NCI-H187 treated with DMSO at 0.1 percent for 48 hours (cell line): ENCODE results near the gene DEDD2.

Experiments used
- DNase-seq: peaks from one replicate; lab custom pipeline; 2025; lab: John Stamatoyannopoulos, UW

Gene DEDD2

DNA sequence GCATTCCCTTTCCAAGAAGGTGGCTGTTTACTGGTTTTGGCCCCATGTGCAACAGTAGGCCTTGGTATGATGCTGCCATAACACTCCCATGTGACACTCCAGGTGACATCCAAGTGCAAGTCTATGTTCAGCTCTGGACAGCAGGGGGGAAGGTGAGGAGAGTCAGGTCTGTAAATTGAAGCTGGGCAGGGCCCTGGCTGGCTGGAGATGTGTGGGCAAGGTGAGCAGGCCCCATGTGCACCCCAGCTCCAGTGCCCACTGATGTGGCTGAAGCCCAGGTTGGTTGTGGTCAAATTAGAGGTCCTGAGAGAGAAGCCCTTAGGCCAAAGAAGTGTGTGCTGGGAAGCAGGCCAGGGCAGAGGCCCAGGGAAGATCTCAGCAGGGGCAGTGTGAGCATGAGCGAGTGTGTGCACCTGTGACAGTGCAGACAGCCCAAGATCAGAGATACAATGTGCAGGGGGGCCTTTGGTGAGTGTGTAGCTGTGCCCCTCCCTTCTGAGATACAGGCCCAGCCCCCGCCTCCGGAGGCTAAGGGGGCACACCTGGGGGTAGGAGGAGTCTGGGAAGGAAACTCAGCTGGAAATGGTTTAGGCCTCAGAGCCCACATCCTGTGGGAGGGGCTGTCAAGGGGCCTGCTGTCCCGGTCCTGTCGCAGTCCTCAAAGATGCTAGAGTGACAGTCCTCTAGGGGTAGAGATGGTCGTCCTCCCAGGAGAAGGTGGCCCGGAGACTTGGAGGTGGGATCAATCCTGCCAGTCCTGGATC, 18.6 kb downstream of the DEDD2 start:
- DNase-seq: no peak

DNA sequence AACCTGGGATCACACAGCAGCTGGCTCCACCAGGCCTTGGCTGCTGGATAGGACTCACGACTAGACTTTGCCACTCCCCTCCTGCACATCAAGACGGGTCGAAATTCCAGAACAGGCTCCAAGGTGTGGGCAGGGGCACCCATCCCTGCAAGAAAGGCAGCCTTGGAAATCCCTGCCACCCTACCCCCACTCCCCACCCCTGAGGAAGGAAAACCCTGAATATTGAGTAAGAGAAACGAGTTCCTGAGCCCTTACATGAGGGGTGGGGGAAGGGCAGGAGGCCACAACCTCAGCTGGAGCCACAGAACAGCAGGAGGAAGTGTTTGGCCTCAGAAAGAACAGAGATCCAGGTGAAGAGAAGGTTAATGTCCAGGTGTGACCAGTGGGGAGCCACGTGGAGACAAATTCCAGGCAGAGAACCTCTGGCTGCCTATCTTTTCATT, 20.1 kb downstream of the DEDD2 start:
- no peak for DNase-seq

DNA sequence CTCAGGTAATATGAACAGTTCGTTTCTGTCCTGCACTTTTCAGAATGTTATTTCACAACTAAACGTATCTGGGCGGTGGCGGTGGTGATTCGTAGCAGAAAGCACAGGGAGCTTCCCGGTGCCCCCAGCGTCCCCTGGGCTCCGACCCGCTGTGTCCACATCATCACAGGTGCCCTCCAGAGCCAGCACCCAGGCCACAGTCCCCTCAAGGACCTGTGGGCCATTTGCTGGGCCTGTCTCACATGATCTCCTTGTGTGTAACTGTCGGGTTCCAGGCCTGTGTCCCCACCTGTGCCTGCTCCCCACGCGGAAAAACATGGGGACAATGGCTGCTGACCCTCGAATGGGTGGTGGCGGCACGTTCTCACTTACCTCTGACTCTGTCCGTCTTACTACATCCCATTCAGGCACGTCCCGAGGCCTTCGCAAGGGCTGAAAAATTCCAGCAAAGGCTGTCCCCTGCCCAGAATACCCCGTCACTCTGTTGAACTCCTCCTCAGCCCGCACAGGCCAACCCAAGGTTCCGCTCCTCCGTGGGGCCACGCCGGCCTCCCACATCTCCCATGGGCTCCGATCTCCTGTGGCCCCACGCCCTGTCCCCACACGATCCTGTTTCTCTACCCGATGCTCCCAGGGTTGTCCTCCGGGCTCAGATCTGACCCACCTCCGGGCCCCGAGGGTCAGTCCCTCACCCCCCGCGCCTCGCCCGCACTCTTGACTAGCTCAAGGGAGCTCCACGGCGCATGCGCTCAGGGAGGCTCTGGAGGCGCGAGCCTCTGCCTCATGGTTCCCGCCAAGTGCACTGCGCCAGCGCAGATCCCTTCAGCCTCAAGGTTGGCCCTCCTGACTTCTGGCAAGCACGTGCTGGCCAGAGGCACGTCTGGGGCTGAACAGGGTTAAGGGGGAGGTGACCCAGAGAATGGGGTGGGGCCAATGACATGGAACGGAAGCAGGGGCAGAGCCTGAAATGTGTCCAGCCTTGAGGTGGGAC, 21.2 kb downstream of the DEDD2 start:
- no peak for DNase-seq

DNA sequence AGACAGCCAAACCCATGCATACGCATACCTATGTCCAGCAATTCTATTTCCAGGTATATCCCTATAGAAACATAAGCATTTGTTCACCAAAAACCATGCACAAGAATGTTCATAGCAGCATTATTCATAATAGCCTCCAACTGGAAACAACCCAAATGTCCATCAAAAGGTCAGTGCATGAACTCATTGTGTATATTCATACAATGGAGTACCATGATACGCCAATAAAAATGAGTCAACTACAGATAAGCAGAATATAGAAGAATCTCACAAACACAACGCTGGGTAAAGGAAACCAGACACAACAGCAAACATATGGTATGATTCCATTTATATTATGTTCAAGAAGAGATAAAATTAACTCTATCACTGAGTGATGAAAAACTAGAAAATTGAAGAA, 23.8 kb downstream of the DEDD2 start:
- no peak for DNase-seq

DNA sequence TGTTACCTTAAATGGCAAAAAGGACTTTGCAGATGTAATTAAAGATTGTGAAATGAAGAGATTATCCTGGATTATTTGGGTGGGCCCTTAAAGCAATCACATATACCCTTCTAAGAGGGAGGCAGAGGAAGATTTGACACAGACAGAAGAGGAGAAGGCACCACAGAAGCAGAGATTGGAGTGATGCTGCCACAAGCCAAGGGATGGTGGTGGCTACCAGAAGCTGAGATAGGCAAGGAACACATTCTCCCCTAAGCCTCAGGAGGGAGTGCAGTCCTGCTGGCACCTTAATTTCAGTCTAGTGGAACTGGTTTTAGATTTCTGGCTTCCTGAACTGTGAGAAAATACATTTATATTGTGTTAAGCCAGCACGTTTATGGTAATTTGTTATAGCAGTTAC, 24.2 kb downstream of the DEDD2 start:
- no peak for DNase-seq

DNA sequence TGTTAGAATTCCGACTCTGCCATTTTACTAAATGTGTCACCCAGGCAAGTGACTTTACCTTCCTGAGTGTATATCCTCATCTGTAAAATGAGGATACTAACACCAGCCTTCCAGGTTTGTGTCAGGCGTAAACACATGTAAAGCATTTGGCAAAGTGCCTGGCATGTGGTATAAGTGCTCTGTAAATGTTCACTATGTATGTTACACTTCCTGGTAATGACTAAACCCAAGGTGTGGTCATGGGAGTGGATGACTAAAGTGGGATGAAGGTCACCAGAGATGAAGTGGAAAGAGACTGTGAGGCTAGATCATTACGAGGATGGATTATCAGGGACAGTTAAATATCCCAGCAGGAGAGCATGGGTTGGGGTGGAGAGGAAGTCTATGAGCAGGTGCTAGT, 25.6 kb downstream of the DEDD2 start:
- DNase-seq: peak; percentile 47

DNA sequence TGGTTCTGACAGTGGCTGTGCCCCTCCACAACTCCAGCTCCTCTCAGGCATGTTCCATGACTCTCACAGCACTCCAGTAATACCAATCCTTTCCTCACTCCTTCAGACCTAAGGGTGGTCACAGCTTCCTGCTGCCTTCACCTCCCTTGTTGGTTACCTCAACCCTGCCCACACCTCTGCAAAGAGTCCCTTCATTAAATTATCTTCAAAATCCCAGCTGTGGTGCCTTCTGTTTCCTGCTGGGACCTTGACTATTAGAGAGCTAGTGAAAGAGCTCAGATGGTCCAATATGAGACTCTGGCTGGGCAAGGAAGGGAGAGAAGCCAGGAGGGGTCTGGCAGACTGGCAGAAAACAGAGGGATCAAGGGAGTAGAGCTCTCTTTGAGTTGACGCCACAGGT, 26.1 kb downstream of the DEDD2 start:
- no peak for DNase-seq

DNA sequence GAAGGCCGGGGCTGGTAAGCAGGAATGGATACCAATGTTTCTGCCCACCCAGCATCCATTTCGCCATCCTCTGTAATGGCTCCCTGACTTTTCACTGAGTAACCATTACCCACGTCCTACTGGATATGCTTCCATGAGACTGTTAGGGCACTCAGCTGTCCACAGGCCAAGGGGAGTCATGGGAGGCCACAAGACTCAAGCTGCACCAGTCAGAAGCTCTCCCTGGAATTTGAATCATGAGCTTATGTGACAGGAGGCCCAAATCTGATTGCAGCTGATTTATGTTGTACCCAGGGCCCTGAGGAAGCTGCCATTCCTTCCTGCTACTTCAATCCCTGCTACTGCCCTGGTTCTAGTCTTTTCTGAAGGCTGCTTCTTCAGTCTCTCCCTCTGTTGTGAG, 28.3 kb downstream of the DEDD2 start:
- no peak for DNase-seq

DNA sequence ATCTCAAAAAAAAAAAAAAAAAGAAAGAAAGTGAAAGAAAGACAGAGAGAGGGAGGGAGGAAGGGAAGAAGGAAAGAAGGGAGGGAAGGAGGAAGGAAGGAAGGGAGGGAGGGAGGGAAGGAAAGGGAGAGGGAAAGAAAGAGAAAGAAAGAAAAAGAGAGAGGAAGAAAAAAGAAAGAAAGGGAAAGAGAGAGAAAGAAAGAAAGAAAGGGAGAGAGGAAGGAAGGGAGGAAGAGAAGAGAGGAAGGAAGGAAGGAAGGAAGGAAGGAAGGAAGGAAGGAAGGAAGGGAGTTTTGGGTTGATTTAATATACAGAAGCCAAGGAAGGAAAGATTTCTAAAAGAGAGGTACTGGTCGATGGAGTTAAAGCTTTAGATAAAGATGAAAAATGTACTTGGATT, 28.8 kb downstream of the DEDD2 start:
- no peak for DNase-seq

DNA sequence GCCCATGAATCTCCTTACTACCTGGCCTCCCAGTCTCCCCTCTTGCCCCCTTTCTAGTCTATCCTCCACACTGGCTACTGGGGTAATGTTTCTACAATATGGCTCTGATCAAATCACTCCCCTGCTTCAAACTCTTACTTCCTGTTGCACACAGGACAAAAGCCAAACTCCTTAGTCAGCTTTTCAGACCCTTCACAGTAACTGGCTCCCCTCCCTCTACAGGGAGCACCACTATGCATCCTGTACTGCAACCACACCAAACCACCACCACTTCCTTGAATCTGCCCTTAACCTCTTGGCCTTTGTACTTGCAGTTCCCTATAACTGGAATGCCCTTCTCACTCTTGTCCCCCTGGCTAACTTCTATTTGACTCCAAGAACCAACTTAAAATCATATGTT, 32.2 kb downstream of the DEDD2 start:
- DNase-seq: no peak

DNA sequence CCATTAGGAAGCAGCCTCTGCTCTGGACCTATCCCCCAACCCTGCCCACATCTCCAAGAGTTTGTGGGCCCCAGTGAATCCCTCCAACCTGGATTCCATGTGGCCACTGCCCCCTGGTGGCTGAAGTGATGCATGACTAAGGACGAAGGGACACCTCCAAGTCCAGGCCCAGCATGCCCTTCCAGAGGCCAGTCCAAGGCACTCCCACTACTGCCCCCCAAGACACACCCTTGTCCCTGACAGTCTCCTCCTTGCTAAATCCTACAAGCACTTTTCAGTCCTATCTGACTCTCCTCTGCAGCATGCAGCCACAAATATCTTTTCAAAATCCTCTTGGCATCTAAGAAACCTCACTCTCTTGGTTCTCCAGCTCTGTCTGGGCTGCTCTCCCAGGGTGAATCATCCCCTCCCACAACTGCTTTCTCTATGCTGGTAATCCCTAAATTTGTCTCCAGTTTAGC, 33.0 kb downstream of the DEDD2 start:
- DNase-seq: peak; percentile 73

DNA sequence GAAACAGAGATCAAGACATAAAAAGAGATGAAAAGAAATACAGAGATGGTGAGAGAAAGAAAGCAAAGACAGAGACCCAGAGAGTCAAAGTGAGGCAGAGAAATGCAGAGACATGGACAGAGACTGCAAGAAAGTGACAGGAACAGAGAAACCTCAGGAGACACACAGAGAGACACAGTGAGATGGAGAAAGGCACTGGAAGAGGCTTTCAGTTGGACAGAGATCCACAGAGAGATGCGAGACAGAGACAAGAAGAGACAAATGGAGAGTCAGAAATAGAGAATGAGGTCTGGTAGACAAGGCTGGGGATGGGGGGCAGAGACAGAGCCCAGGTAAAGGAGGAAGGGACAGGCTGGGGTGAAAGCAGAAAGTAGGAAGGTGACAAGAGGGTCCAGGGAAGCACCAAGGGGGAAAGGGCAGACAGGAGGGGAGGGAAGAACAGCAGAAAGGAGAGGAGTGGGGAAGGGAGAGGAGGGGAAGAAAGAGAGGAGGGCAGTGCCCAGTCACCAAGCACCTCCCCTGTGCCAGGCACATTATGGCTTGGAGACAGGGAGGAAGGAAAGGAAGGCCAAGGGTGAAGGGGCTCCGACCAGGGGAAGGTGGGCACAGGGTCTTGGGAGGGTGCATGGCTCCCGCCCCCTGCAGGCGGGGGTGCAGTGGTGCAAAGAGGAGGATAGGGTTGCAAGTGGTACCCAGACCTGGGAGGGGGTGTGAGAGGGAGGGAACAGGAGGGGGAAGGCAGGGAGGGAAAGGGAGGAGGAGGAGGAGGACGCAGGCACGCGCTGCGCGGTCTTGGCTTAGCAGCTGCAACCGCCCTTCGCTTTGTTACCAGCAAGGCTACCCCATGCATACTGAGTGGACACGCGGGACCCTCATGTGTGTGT, 38.4 kb downstream of the DEDD2 start:
- DNase-seq: no peak

DNA sequence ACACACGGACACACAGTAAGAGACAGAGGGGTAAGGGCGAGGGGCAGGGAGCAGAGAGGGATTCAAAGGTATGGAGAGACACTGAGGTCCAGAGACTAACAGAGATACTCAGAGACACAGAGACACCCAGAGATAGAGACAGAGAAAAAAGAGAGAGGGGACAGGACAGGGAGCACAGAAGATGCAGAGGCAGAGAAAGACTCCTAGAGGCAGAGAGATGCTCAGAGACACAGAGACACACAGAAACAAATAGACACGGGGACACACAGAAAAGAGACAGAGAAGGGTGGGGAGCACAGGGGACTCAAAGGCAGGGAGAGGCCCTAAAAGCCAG, 39.8 kb downstream of the DEDD2 start:
- no peak for DNase-seq

DNA sequence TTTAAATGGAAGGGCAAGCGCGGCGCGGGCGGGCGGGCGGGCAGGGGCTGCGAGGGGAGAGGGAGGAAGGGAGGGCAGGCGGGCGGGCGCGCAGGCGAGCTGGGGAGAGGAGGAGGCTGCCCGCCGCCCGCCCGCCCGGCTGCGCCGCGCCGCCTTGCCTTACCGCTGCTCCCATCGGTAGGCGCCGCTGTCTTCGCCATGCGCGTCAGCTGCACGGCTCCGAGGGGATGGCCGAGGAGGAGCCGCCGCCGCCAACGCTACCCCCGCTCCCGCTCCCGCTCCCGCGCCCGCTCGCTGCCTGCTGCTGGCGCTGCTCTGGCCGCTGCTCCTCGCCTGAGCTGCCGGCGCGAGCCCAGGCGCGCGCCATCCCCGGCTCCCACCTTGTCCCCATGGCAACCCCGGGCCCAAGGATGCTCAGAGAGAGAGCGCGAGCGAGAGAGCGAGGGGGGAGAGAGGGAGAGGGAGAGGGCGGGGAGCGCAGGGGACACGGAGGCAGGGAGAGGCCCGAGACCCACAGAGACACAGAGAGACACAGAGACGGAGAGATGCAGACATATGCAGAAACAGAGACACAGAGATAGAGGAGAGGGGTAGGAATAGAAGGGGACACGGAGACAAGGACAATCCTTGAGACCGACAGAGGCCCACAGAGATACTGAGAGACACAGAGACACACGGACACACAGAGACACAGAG, 40.3 kb downstream of the DEDD2 start:
- peak; percentile 50 for DNase-seq

DNA sequence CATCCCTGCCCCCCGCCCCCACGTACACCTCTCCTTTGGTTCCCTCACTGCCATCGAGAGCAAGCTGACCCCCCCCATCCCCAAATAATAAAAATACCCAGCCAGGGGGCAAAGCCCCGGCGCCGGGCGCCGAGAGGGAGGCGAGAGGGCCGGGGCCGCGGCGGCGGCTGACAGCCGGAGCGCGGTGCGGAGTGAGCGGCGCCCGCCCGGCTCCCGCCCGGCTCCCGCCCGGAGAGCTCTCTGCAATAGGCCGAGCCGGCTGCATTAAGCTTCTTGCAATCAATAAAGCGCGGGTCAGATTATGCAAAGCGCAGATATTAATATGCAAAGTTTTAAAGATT, 40.9 kb downstream of the DEDD2 start:
- DNase-seq: no peak

DNA sequence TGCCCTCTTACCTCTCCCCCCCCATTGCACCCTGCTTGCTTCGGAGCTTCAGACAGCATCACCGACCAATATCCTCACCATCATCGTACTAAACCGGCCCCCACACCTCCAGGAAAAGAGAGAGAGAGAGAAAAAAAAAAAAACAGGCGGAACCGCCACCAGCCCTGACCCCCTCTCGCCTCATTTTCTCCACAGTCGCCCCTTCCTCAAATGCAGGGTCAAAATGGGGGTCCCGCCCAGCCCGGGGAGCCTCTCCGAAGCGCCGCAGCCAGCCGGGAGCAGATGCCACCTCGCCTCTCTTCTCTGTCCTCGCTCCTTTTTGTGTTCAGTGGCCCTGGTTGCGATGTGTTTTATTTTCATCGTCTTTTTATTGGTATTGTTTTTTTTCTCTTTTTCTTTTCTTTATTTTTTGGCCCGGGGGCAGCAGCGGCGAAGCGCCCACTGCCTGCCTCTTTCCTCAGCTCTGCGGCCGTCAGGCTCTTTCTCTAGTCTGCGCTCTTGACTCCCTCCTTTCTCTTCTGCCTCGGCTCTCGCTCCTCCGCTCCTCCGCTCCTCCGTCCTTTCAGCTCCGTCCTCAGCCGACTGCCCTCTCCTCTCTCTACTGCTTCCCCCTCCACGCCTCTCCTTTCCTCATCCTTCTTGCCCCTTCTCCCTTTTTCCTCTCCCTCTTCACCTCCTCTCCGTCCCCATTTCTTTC, 41.4 kb downstream of the DEDD2 start:
- no peak for DNase-seq

DNA sequence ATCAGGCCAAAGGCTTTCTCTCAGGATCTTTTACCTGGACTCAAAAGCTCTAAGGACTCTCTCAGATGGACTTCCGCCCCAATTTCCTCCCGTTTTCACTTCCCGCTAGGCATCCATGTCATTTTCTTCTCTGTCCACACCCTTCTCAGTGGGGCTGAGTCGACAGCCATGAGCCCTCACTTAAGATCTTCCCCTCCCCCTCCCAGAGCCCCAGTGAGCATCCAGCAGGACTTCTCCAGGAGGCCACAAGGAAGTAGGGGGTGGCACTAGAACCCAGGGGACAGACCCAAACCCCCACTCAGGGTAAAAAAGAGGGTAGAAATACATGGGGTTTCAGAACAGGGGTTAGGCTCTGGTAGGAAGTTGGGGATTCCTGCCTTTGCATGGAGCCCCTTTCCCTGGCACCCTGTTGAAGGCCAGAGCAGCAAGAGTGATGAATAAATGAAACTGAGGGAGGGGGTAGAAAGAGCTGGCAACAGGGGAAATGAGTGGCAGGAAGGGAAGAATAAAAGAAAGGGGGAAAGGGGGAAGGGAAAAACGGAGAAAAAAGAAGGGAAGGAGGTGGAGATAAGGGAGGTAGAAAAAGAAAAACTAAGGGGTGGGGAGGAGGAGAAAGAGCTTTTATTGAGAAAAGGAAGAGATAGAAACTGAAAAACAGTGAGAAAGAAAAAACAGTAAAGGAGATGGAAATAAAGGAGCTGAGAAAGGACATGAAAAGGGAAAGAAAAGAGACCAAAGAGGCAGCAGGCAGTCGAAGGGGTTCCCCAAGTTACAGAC, 42.3 kb downstream of the DEDD2 start:
- DNase-seq: no peak

DNA sequence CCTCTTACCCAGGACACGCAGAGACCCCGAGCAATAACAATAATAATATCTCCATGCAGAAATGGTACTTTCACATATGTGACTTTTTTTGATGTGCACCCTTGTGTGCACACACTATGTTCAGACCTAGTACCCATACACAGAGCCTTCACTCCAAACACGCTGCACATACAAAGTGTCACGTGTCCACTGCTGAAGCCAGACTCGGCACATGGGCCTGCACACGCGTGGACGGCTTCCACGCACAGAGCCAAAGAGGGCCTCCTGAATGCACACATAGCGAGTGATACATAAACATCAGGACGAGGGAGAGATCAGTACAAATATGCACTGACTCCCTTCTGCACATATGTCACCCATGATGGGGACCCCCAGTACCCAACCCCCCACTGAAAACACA, 43.3 kb downstream of the DEDD2 start:
- no peak for DNase-seq

DNA sequence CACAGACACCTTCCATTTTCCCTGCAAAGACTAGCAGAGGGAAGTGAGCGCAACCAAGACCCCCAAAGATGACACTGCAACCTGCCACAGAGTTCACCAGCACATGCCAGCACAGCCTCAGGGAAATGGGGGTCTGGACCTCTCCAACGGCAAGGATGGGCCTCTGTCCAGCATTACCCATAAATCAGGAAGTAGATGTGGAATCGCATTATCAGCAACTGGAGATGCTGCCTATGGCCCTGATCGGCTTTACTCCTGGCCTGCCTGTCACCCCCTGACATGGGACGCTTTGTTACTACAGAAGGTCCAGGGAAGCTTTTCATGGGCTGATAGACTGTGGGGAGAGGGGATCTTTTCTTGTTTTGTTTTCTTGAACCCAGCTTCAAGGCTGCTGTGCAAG, 43.8 kb downstream of the DEDD2 start:
- DNase-seq: no peak

DNA sequence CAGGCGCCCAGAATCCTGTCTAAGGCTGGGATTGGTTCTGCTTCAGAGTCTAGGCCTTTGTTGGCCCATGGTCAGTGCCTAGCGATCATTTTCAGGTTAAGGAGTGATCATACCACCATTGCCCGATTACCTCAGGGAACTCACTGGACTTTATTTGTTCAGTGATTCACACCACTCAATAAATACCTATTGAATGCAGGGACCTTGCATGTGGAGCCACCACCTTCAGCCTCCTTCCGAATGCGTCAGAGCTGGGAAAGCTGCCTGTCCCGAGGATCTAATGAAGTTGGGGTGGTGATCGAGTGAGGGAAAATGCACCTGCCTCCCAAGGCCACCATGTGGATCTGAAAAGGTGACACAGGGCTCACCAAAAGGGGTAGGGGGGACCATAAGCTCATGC, 45.2 kb downstream of the DEDD2 start:
- DNase-seq: no peak
